Kasumi-1 (cell line): ENCODE measurements around the gene TMIGD1.

ENCODE experiments used
- DNase-seq, 2 experiments: peaks; one replicate each; lab custom pipeline; 2025; lab: John Stamatoyannopoulos, UW

The TMIGD1 gene

GRCh38 chr17:30332057-30332542, 1.8 kb downstream of the TMIGD1 start:
- DNase-seq = peak; percentile 43 to 48

GRCh38 chr17:30326809-30327208, 7.0 kb downstream of the TMIGD1 start:
- no peak for DNase-seq

DNA sequence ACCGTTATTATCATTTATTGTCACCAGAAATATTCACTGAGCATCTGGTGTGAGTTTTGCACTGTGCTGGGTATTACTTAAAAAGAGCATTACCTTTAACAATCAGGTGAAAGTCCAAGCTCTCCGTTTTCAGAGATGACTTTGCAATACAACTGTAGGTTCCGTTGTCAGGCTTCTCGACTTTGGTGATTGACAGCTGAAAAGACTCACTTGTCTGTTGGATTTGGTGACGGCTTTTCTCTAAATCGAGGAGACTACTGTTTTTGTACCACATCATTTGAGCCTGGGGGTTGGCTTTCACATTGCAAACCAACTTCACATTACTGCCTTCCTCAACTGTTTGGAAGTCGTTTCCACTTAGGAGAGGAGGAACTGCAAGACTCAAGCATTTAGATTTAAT, 9.1 kb downstream of the TMIGD1 start:
- no peak for DNase-seq

GRCh38 chr17:30323895-30324319, 9.9 kb downstream of the TMIGD1 start:
- peak; percentile 84 to 89 for DNase-seq

- DNase-seq = no peak
Measured at GRCh38 chr17:30323262-30323894, 10.5 kb downstream of the TMIGD1 start.

DNA sequence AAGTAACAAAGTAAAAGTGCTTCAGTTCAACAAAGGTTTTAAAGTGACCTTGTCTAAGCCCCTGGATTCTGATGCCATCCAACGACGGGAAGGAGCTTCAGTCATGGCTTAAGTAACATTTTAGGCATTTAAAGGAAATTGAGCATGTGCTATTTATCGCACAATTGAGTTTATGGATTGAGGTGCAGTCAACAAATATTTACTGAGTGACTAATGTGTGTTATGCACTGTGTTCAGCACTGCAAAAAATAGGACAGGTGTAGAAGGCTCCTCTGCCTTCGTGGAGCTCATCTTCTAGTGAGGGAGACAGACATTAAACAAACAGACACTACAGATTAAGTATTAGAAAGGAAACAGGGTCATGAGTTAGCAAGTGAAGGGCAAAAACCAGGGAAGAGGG, 12.5 kb downstream of the TMIGD1 start:
- no peak for DNase-seq

DNA sequence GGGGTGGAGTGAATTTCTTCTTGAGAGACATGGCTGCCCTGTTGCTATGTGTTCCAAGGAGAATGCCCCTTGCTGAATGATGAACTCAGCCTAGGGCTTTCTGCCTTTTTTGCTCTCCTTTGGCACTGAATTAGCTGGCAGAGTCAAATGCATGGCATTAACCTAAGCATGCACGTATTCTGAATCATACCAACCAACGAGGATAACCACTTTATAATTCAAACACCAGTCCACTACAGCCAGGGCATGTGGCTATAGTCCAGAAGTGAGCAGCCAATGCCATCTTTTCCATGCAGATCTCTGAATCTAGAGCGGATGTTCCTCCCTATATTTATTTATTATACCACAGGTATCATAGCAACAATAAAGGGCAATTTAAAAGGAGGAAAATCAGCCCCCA, 15.7 kb downstream of the TMIGD1 start:
- DNase-seq = no peak

- peak in 1 of 2 experiments; percentile 3 for DNase-seq
Measured at GRCh38 chr17:30316736-30317135, 17.1 kb downstream of the TMIGD1 start.

GRCh38 chr17:30315106-30315505, 18.8 kb downstream of the TMIGD1 start:
- DNase-seq = no peak

DNA sequence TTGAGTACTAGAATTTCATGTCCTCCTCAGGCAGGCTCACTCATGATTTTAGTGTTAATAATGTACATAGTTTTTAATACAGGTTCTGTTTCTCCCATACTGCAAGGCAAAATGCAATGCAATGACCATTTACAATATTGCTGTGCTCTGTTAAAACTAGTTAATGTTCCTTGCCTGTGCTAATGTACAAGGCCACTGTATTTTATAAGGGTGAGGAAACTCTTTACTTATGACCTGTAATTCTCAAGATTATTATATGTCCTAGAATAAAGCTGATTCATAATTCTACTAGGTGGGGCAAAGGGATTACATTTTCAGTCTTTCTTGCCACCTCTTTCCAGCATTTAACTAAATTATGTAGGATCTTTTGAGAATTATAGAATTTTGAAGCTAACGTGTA, 19.4 kb downstream of the TMIGD1 start:
- no peak for DNase-seq

GRCh38 chr17:30312226-30312625, 21.6 kb downstream of the TMIGD1 start:
- no peak for DNase-seq

- DNase-seq = no peak
Measured at GRCh38 chr17:30310562-30310961, 23.3 kb downstream of the TMIGD1 start.

DNA sequence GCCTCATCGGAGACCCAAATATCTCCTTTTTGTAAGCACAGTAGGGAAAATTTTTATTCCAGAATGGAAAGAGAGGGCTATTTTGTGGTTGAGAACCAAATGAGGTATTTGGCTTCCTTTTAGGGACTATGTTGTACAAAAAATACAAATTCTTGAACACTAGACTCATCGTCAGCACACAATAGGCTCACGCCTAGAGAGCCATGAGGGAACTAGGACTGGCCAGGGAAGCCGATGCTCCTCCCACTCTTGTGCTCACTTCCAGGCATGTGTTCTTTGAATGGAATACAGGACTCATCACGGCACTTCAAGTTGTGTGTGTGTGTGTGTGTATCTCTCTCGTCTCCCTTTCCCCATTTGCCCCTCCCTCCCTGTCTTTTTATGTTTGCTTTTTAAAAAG, 24.3 kb downstream of the TMIGD1 start:
- no peak for DNase-seq

DNA sequence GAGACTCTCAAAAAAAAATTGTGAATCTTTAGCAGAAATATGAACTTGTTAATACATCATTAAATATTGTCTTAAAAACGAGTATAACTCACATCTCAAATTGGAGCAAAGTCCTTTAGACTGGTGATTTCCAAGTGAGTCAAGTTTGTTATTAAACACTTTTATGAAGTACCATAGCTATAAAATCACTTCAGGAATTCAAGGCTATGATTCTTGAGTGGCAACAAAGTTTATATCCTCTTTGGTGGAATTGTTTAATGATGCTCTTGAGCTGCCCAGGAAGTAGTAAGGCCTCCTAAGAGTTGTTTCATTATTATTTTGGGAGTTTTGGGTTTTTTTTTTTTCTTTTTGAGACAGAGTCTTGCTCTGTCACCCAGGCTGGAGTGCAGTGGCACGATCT, 25.5 kb downstream of the TMIGD1 start:
- no peak for DNase-seq

DNA sequence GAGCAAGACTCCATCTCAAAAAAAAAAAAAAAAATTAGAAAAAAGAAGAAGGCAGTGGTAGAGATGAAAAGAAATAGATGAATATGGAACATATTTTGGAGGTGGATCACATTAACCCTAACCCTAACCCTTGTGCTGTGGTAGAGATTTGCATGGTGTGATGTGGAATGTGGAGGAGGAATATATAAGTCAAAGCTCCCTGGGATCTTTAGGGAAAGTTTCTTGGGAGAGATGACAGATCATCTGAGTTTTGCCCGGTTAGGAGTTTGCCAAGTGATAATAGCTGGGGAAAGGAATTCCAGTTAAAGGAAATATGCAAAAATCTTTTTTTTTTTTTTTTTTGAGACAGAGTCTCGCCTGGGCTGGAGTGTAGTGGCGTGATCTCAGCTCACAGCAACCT, 29.1 kb downstream of the TMIGD1 start:
- DNase-seq = no peak

DNA sequence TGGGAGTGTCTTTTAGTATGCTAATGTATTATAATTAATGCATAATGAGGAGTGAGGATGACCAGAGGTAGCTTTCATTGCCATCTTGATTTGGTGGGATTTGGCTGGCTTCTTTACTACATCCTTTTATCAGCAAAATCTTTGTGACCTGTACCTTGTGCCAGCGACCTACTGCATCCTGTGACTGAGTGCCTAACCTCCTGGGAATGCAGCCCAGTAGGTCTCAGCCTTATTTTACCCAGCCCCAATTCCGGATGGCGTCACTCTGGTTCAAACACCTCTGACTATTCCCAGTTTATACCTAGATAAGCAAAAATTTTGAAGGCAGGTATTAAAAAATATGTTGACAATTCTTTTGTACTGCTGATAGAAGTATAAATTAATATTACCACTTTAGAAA, 31.6 kb downstream of the TMIGD1 start:
- DNase-seq = no peak

GRCh38 chr17:30300818-30301217, 33.0 kb downstream of the TMIGD1 start:
- DNase-seq = peak in 1 of 2 experiments; percentile 7

DNA sequence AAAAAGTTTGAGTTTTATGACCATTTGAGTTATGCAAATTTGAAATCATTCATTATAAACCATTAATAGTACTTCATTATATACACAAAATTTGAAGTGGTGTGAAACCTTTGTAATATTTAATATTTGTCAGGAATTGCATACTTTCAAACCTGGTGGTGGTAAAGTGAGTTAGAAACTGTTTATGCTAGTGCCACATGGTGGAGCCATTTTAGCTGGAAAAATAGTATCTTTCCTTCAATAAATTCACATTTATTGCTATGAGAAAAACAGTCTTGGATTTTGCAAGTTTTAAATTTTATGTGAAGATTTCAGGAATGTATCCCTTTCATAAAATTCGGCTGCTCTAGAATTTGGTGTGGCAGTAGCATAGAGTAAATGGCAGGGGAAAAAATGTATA, 34.9 kb downstream of the TMIGD1 start:
- DNase-seq = peak; percentile 10 to 18

DNA sequence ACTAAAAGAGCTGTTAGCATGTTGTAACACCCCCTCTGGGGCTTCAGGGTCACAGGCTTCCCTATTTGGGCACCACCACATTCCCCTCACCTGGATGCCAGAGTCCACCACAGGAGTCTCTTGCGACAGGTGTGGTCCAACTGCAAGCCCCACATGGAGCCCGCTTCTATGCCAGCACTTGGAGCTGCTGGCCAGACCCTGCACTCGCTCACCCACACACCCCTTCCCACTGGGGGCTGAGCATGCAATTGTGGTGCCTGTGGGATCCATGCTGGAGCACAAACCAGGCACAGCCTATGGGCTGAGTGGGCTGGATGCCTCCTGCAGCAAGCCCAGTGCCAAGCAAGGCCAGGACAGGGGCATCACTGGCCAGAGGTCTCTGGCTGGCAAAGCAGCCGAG, 36.1 kb downstream of the TMIGD1 start:
- no peak for DNase-seq

- no peak for DNase-seq
Measured at GRCh38 chr17:30296499-30297080, 37.3 kb downstream of the TMIGD1 start.

GRCh38 chr17:30292286-30292858, 41.5 kb downstream of the TMIGD1 start:
- DNase-seq = peak; percentile 42 to 62

- peak; percentile 62 to 72 for DNase-seq
Measured at GRCh38 chr17:30291543-30292285, 42.1 kb downstream of the TMIGD1 start, which contains the start of gene BLMH. Gene BLMH, minus strand, starts transcription at chr17:30291944. Its CDS starts 125 bp downstream, at chr17:30291819.
